AG04450 (cell line): ENCODE data around the gene ATG4D. TPM values are rescaled to one million over a fixed set of nuclear protein-coding genes. Genes with fewer than 3 reads are reported as not detected.

Experiments
- CTCF ChIA-PET: fragments of 300-600, 350-600 bp; formaldehyde crosslinking; extraction: SDS; loops from one replicate; lab custom pipeline; 2022; ENCODE audit warnings: antibody characterized with exemption, inconsistent platforms; lab: Charles Lee
- POLR2A ChIA-PET: fragments of 350-600 bp; formaldehyde crosslinking; extraction: SDS; loops from one replicate; lab custom pipeline; 2021; ENCODE audit warnings: antibody characterized with exemption, inconsistent platforms; lab: Yijun Ruan, JAX
- DNase-seq: peaks from one replicate; pipeline ENCODE4 v3.0.0-alpha.2; 2011; ENCODE audit warnings: low read depth, low spot score
- H3K27ac ChIP-seq: one replicate; pipeline ENCODE4 v1.5.1; 2012; ENCODE audit warnings: low read depth, low read length, control low read depth
- H3K27me3 ChIP-seq: one replicate; pipeline ENCODE4 v1.6.0; 2012; ENCODE audit warnings: low read length; ENCODE audit not compliant: control insufficient read depth, insufficient read depth
- H3K4me3 ChIP-seq: 2 replicates; pipeline ENCODE4 v1.5.1; 2011; ENCODE audit warnings: mild to moderate bottlenecking, low read depth, low read length, control low read depth
- H3K9me3 ChIP-seq: 2 replicates; pipeline ENCODE4 v1.5.1; 2012; ENCODE audit warnings: low read length; ENCODE audit not compliant: control insufficient read depth, insufficient read depth
- CTCF ChIP-seq: IDR thresholded peaks from 2 replicates; pipeline ENCODE4 v1.5.1; 2011; ENCODE audit warnings: low read depth, low read length, control low read depth, inconsistent platforms
- polyA plus RNA-seq: library from polyadenylated mRNA; depleted of rRNA; stranded (reverse); fragments of >200 nt; gene quantifications from 2 replicates; pipeline ENCODE4 v1.2.3, GENCODE V29; 2011

Gene ATG4D
- polyA plus RNA-seq, 1 experiment, result 4.6 TPM

- POLR2A ChIA-PET, result interaction anchor here (0.6 kb wide), 1 partner anchor 833 kb away, joined by 7 read pairs; the partner anchor contains the start of gene ZNF562
These were observed 35.7 kb upstream of the ATG4D start for GRCh38 chr19:10508036-10508435.

GRCh38 chr19:10508707-10509106 lies 35.0 kb upstream of the ATG4D start:
- H3K27ac ChIP-seq, result no peak overlapping the region
- H3K27me3 ChIP-seq, result peaks cover 22% of the 10 kb centered on the region
- POLR2A ChIA-PET, result interaction anchor here (0.6 kb wide), 1 partner anchor 834 kb away, joined by 7 read pairs; the partner anchor contains the start of gene ZNF562
- TF ChIP-seq CTCF, result no peak
- no peak for DNase-seq
- CTCF ChIA-PET, result interaction anchor here (0.6 to 1.9 kb wide), 4 partner anchors 10 to 191 kb away, joined by 3 to 5 read pairs (median 4); no protein-coding TSS in a partner anchor
- H3K9me3 ChIP-seq, result no peaks in the 10 kb centered on the region
- no peak overlapping the region for H3K4me3 ChIP-seq

More at GRCh38 chr19:10508036-10508435, 35.7 kb upstream of the ATG4D start:
- Histone ChIP-seq H3K27ac (no peak overlapping the region), H3K9me3 (no peaks in the 10 kb centered on the region), H3K27me3 (peaks cover 17% of the 10 kb centered on the region), H3K4me3 (no peak overlapping the region)
- CTCF ChIA-PET, result interaction anchor here (0.6 to 1.9 kb wide), 5 partner anchors 9 to 192 kb away, joined by 3 to 5 read pairs (median 3); no protein-coding TSS in a partner anchor
- DNase-seq, result no peak
- TF ChIP-seq CTCF, result no peak

GRCh38 chr19:10510301-10510802 lies 33.4 kb upstream of the ATG4D start:
- DNase-seq, result no peak

GRCh38 chr19:10513223-10513622 lies 30.5 kb upstream of the ATG4D start:
- POLR2A ChIA-PET, result no interaction called here
- H3K27me3 ChIP-seq, result peaks cover 41% of the 10 kb centered on the region
- H3K27ac ChIP-seq, result no peak overlapping the region
- no peak for TF ChIP-seq CTCF
- no peaks in the 10 kb centered on the region; the same call in 1 of the 2 replicates for H3K9me3 ChIP-seq
- DNase-seq, result no peak
- H3K4me3 ChIP-seq, result no peak overlapping the region
- CTCF ChIA-PET, result interaction anchor here (1.7 kb wide), 1 partner anchor 97 kb away, joined by 4 read pairs; no protein-coding TSS in a partner anchor

More at GRCh38 chr19:10510301-10510802, 33.4 kb upstream of the ATG4D start:
- Histone ChIP-seq H3K4me3 (no peak overlapping the region), H3K27me3 (peaks cover 33% of the 10 kb centered on the region), H3K27ac (no peak overlapping the region), H3K9me3 (no peaks in the 10 kb centered on the region; the same call in 1 of the 2 replicates)
- POLR2A ChIA-PET, result no interaction called here
- CTCF ChIA-PET, result interaction anchor here (0.6 kb wide), 1 partner anchor 13 kb away, joined by 3 read pairs; no protein-coding TSS in a partner anchor
- TF ChIP-seq CTCF, result peak; percentile 76
